Lung microvascular endothelial cell (primary cell): ENCODE measurements around the gene LRIG1. TPM values are rescaled to one million over a fixed set of nuclear protein-coding genes. Genes with fewer than 3 reads are reported as not detected.

Source experiments
- DNase-seq, 2 donors: peaks; one replicate each; pipeline versions ENCODE4 v3.0.0 to v3.0.0-alpha.2; 2010; ENCODE audit warnings: low read depth in 2 of 2
- total RNA-seq: library from RNA; depleted of rRNA; stranded (reverse); fragments of >200 nt; gene quantifications from 2 replicates; pipeline ENCODE4 v1.2.1, GENCODE V29; 2014

Gene LRIG1
- total RNA-seq, 1 donor from 2014 or later: 38.9 TPM

DNA sequence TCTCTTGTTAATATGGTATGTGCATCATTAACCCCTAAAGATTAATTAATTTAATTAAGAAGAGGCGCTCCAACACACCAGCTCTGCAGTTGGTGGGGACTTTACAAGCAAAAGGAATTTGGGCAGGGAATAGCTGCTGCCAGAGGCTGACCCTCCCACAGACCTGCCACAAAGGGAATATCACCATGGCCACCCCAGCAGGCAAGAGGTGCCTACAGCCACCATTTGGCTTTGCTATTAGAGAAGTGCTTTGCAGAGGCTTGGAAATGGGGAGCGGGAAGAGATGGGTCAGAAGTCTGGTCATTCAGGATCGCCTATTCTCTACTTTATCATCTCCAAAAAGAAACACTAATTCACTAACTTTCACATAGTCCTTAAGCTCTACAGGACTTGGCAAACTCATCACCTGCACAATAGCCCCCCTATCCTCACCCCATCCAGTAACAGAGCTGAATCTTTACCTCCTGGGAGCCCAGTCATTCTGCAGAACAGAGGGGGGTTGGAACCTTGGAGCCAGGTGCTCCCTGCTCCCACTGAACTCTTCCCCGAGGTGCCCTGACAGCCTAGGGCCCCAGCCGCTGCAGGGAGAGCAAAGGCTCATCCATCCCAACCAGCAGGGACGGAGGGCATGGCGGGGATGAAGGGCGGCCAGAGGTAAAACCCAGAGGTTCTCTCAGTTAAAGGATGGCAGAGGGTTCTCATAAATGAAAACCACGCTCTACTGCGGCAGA, 29.7 kb downstream of the LRIG1 start:
- no peak for DNase-seq

DNA sequence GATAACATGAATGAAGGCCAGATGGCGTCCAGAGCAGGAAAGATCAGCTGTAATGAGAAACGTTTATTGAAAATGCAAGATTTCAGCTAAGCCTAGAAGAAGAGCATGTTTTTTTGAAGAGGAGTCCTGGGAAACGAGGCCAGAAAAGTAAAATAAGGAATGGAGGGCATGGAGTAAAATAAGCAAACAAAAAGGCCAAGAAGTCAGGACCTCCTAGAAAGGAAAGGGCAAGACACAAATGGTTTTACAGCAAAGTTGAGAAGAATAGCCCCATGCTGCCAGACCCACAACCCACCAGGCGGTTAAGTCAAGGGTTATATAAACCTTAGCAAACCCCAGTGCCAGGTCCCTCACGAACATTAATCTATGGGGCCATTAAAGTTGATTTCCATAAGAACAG, 30.5 kb downstream of the LRIG1 start:
- no peak for DNase-seq

DNA sequence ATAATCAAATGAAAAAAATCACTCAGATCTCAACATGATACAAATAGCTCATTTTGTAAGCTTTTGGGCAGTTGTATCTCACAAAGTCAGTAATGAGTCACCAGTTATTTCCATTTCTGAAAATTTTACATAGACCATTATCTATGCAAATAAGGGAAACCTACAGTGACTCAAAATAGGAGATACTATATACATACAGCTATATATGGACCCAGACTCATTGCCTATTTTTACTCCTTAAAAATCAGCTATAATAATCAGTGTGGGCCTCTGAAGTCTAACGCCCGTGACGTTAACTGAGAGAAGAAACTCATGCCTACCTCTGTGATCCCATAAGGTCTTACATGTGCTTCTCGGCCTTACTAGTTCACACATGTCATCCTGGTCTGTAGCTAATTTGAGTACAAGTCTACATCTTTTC, 31.6 kb downstream of the LRIG1 start:
- DNase-seq: no peak

DNA sequence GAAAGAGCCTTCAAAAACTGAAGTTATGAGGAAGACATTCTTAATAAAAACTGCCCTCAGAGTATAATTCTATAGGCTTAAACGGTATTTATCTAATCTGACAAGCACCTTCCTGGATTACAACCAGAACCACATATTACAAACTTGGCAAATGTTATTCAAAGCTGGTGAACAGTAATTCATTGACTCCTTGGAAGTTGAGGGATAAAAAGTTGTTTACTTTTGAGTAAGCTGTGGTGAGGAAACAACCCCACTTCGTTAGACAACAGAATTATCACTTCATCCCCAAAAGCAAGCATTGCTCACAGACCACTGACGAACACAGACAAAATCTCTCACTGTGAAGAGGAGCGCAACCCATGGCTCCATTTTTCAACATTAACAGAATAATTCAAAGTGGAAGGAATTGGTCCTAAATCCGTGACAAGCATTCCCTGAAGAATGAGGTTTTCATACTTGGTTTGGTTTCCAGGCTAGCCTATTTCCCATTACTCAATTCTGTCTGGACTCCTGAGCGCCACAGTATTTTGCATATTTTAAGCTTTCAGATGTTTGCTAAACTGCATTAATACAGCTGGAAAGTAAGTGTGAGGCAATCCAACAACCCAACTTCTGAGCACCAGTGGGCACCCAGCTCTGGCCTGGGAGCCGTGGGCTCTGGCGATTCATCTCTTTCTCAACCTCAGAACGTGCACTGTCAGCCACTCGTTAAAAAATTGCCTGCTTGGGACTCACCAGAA, 32.7 kb downstream of the LRIG1 start:
- no peak for DNase-seq

DNA sequence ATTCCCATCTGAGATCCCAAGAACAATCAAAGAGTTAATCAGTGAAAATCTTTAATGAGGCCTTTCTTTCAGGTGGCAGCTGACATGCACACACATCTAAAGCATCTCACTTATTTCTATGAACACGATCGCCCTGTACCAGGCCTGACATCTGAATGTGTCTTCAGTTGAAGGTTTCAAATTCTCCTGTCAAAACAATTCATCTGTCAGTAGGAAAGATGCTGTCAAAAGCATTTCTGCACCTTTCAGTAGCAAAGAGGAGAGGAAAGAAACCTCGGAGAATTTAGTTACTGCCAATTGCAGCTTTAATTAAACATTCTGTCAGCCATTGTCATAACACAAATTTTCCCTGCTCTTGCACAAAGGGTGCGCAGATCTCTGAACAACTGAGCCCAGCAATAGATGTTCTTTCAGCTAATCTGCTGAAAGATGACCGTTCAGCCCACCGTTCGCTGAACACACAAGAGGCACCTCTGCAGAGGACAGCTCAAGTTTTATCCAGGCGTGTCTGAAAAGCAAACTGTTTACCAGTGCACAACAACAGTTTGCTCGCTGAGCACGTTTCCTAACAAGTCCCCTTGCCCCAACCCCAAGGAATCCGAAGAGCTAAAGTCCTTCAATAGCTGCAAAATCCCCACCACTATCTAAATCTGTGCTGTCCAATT, 34.1 kb downstream of the LRIG1 start:
- no peak for DNase-seq

DNA sequence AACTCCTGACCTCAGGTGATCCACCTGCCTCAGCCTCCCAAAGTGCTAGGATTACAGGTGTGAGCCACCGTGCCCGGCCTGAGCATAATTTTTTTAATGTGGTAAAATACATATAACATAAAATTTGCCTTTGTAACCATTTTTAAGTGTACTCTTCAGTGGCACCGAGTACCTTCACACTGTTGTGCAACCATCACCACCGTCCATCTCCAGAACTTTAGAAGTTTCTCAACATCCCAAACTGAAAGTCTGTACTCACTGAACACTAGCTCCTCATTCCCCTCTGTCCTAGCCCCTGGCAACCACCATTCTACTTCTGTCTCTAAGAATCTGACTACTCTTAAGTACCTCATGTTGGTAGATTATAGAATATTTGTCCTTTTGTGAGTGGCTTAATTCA, 35.2 kb downstream of the LRIG1 start:
- DNase-seq: no peak

DNA sequence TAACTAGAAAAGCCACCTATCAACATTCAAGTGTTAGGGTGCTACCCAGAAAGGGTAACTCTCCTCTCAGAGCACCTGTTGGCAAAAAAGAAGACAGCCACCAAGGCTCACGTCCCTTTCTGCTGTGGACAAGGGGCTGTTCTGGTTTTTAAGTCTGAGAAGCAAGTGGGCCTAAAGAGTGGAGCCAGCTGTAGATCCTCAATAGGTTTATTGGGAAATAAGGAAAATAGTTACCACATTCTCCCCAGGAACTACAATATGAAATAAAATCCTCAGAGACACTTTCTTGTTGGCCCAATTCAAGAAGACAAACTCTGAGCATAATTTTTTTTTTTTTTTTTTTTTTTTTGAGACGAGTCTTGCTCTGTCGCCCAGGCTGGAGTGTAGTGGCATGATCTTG, 35.8 kb downstream of the LRIG1 start:
- no peak for DNase-seq

DNA sequence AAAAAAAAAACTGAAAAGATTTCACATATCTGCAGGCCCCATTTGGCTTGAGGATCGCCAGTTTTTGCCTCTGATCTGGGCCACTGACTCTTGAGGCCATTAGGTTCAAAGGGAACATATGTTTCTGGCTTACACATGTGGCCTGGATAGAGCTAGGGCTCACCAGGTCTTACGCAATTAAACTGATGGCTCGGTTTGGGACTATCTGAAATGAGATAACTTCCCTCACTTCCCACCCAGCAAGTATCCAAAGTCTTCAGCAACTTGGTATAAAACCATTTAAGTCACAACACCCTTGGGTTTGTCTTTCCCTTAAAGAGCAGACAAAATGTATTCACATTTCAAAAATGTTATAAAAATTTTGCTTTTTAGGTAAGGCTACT, 36.3 kb downstream of the LRIG1 start:
- no peak for DNase-seq

DNA sequence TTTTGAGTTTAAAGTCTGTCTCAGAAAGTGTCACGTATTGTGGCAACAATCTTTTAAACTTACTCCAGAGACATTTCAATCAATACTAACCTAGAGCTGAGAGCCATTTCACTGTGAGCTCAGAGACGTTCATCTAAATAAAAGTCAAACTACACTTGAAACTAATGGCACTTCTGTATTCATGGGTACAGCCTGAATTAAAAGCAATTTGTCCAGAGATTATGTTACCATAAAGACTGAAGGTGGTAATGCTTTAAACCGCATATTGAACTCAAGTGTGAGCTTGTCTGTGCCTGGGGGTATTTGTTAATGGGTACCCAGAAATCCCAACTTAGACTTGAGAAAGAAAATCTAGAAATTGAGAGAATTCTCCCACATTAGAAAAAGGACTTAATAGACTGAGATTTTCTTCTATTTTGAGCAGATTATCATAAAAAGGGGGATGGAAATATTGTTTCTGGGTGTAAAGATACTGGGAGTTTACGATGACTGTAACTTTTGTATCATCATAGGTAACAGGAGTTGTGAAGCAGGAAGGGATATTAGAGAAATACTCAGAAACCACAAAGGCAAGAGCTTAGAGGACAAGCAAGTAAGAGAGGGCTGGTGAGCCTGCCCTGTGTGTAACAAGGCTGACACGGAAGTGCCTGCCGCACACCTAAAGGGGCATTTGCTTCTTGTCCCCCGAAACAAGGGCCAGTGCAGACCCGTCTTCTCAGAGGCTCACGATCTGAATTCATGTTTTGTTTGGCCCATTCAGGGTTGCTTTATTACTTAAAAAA, 36.9 kb downstream of the LRIG1 start:
- no peak for DNase-seq

DNA sequence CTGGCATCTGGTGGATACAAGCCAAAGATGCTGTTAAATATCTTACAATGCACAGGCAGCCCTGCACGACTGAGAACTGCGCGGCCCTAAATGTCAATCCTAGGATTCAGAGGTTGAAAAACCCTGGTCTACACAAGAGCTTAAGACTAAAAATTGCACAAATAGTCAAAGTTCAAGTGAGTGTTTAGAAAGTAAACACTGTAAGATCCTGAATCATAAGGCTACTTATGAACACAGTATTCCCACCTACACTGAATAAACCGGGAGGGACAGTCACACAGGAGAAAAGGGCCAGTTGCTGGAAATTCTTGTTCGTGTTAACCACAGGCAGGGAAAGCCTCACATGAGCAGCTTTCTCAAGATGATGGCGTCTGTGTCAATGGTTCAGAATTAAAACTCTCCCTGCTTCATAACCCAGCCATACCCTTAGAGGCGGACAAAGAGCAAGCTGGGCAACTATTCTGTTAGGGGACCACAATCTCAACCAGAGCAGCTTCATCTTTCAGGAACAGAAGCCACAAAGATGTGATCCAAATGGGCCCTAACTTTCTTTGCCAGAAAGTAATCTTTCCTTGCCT, 37.7 kb downstream of the LRIG1 start:
- no peak for DNase-seq

DNA sequence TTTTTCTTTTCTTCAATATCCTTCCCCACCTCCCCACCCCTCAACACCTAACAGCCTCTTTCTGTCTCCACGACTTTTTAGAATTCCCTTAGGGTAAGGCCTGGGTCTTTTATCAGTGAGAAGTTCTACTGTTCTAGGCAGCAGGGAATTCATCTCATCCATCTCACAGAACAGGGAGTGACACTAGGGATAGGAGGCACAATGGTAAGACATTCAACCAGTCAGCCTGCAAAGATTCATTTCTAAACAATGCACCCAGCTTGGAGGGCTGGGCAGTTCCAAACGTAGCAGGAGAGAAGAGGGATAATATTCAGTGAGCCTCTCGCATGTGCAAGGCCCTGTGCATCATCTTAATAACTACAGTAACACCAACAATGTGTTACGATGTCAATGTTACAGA, 43.6 kb downstream of the LRIG1 start:
- no peak for DNase-seq

DNA sequence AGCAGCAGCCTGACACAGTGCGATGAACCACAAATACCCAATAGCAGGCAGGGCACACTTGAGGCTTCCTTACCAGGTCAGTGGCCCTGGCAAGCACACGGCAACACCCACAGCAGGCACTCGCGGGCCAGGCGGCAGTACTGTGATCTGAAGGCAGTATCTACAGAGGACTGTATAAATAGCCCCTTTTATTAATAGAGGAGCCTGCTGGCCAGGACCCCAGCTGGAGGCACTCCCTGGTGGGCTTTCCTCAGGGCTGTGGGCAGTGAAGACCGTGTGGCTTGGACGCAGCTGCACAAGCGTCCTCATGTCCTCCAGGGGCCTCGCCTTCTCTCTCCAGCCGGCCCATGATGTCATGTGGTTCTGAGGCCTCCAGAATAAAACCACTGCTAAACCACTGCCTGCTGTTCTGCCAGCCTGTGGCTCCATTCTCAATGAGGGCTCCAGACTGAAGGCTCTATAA, 44.1 kb downstream of the LRIG1 start:
- no peak for DNase-seq

DNA sequence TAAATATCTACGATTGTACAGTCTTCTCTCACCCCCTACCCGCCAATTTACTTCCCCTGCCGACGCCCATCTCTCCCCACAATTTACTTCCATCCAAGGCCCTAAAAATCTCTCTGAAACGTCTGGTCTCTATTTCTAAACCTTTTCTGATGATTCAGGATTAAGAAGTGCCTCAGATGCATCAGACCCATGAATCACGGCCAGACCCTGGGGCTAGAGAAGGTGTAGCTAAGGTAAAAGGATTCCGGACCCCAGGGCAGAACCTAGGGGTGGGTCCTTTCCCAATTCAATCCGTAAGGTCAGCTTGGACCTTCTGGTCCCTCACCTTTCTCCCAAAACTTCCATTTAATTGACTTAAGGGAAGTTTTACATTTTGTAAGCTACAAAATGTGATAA, 46.4 kb downstream of the LRIG1 start:
- DNase-seq: no peak

DNA sequence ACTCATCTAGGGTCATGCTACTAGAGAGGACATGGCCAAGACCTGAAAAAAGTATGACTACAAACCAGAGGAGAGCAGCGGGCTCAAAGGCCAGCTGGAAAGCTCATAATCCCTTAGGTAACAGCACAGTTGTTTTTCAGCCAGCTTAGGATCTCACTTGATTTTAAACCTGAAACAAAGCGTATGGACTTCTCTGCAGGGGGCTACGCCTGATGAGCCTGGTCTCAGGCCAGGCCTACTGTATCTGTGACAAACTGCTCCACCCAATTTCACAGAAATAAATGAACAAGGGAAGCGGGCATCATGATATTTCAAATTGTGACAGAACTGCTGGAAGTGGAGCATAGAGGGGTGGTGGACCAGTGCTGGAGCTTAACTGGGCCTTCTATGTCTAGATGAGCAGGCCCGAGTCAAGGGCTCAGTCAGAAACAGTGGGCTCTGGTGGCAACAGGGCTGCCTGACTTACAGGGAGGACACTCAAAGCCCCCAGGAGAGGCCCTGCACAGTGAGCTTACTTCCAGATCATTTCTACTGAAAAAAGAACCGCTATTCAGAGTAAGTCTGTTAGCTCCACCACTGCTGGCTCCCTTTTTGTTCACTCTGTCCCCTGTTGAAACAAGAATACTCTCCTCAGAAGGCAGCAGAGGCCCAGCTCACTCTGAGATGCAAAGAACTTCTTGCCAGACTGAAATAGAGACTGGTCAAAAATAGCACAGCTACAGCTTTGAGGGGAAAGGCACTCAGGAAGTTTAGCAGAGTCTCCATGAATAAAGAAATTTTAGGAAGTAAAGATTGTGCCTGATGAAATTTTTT, 47.0 kb downstream of the LRIG1 start:
- no peak for DNase-seq

DNA sequence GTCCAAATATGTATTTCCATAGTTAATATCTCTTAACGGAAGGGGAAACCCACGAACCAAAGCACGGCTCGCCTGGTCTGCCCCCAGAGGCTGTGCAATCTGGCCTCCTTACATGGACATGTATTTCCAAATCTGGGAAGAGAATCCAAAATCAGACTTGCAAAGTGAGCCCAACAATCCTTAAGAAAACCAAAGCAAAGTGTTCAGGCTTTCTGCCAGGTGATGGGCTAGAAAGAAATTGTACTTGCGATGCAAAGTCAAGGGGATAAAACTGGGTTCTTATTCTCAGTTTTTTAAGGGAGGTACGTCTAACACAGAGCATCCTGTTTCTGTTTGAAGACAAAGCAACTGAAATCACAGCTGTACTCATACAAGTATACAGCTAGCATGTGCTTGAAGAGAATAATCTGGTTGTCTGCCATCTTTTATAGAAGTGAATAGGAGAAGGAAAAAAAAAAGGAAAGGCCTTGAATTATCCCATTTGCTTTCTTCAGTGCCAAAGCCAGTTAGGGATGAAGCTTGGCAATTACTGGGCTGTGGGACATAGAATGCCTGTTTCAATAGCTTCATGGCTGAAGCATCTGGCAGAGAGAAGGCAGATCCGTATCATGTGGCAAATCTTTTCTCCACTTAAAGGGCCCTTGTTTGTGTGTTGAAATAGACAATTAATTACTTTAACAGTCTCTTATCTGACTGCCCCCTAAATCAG, 48.4 kb downstream of the LRIG1 start:
- DNase-seq: no peak

DNA sequence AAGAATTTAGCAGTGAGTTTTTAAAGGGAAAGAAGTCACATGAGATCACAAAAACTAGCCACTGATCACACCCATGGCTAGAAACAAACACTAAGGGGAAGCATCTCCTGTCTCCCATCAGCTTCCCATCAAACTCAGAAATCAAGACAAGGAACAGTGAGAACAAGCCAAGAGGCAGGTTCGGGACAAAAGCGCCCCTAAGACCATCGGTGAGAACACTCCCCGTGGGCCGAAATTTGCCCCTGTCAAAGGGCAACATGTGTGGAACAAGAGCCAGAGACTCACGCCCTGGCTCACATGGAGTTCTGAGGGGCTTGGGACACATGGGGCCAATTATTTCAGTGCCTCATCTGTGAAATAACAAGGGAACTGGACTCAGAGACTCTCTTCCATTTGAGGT, 49.1 kb downstream of the LRIG1 start:
- DNase-seq: no peak

DNA sequence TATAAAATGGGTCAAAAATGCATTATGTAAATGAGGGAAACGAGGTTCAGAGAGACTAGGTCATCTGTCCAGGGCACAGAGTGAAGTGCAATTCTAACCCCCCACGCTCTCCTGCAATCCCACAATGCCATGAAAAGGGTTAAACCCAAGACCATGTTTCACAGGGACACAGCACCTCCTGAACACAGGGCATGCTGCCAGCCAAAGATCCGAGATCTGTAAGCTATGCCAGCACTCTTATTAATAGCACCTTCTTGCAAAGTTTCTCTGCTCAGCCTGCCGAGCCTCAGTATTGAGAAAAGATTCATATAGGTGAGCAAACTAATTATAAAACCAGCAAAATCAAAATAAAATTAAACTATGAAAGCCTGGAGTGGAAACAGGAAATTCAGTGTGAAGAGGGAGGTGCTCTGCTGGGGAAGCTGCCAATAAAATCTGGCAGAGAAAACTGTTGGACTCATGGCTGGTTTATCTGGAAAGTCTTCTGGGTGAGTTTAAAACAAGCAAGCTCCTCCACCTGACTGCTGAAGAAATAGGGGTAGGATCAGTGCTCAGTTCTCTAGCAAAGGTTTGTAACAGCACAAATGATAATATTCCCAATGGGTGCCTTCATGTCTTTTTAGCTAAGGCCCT, 50.3 kb downstream of the LRIG1 start:
- peak; percentile 48 to 85 for DNase-seq

DNA sequence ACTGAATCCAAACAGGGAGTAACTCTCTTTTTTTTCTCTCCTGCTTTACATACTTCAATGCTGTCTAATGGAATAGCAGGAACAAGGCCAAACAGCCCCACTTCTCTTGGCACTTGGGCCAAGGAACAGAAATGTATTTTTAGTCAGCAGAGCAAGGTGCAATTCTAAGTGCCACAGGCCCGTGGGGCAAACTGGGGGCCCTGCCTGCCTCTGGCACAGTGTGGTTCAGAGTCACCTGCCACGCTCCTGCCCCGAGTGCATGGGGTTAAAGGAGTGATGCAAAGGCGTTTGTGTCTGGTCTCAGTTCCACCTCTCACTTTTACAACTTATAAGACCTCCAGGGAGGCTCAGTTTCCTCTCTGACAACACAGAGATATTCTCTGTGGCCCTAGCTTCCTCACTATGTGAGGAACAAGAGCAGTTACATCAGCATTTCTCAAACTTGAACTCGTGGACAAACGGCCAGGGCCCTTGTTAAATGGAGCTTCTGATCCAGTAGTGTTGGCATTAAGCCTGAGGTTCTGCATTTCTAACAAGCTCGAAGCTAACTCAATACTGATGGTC, 51.3 kb downstream of the LRIG1 start:
- DNase-seq: no peak

DNA sequence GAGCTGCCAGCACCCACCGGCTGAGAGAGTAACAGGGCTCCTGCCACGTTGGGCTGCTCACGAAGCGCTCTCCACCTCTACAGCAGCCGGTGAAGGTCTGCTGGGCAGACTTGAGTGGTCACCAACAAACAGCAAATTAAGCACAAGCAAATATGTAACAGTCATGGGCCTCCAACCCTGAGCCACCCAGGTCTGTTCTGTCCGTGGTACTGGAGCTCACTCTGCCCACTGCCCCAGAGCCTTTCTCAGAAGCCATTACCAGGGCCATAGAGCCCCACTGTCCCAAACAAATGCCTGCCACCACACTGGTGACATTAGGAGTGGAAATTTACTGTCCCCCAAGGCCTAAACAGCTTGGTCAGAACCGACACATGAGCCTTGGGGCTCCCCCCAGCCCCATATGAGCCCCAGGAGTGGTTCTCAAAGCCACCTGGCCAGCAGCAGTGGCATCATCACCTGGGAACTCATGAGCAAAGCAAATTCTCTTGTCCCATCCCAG, 56.6 kb downstream of the LRIG1 start:
- DNase-seq: no peak
